Measurements from ENCODE around the gene VMA21.

The VMA21 gene

DNA sequence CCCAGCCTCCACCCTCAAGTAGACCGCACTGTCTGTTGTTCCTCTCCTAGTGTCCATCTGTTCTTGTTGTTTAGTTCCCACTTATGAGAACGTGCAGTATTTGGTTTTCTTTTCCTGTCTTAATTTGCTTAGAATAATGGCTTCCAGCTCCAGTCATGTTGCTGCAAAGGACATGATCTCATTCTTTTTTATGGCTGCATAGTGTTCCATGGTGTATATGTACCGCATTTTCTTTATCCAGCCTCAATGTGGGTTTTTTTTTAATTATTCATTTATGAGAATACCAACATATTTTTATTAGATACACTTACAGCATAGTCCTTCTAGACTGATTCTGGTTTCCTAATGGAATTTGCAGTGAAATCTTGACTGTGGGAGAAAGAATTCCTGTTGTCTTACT, 1.3 kb downstream of the VMA21 start:
- no peak for TF ChIP-seq JUND (IDR thresholded peaks at IDR 0.05; ENCODE audit: low read depth)
- in situ Hi-C loops (cut with HindIII; ENCODE audit: low pct_unique_long_range_greater_than_20kb, low sequenced_read_pairs) = no loop called here
- no peak for DNase-seq (ENCODE audit: low read depth in 1 of 2, low spot score in 1 of 2)

DNA sequence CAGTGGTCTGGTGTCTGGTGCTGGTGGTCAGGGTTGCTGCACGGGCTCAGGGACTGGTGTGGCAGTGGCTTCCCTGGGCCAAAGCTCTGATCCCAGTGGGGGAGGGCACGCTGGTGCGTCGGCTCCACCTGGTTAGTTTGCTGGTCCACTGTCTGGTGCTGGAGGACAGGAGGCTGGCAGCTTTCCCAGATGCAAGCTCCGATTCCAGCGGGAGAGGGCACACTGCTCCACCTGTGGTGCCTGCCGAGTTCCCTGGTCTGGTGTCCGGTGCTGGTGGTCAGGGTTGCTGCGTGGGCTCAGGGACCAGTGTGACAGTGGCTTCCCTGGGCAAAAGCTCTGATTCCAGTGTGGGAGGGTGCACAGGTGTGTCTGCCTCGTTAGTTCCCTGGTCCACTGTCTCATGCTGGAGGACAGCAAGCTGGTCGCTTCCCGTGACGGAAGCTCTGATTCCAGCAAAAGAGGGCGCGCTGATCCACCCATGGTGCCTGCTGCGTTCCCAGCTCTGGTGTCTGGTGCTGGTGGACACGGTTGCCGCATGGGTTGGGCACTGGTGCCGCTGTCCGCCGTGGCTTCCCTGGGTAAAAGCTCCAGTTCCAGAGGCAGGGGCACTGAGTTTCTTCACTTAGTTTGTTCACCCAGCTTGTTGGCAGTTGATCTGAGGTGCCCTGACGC, 5.8 kb downstream of the VMA21 start:
- peak in 1 of 2 experiments; percentile 53 for DNase-seq (ENCODE audit: low read depth in 1 of 2, low spot score in 1 of 2)
- TF ChIP-seq JUND (IDR thresholded peaks at IDR 0.05; ENCODE audit: low read depth) = no peak
- in situ Hi-C loops (cut with HindIII; ENCODE audit: low pct_unique_long_range_greater_than_20kb, low sequenced_read_pairs) = no loop called here

DNA sequence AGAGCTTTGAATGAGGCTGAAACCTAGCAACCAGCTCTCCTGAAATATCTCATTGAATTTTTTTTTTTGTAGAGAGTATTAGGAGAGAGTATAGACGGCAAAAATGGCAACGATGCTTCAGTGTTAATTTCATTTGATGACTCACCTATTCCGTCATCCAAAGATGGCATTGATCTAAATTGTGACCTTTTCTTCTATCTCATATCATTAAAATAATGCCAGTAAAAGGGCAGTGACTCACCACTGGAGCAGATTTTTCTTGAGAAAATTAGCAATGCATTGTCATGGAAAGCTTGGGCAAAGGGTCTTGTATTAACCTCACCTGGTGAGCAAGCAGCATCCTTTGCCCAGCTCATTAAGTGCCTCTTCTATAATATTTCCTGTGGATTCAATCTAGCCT, 19.6 kb downstream of the VMA21 start:
- in situ Hi-C loops (cut with HindIII; ENCODE audit: low pct_unique_long_range_greater_than_20kb, low sequenced_read_pairs) = no loop called here
- no peak for TF ChIP-seq JUND (IDR thresholded peaks at IDR 0.05; ENCODE audit: low read depth)

DNA sequence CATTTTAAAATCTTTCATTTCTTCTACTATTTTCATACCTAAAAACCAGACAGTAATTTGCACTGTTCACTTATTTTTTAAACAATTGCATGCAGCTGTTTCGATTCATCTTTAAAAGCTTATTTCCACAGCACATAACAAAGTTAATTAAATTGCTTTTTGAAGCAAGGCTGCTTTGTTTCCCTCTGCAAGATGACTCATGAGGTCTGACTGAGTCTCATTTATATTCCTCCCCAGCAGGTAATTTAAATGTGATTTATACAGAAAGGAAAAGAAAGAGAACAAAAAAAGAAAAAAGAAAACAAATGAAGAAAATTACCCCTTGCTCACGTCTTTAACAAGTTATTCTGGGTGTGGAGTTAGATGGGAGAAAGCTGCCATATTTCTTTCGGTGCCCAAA, 22.8 kb downstream of the VMA21 start:
- no peak for DNase-seq (ENCODE audit: low read depth in 1 of 2, low spot score in 1 of 2)
- no peak for TF ChIP-seq JUND (IDR thresholded peaks at IDR 0.05; ENCODE audit: low read depth)
- in situ Hi-C loops (cut with HindIII; ENCODE audit: low pct_unique_long_range_greater_than_20kb, low sequenced_read_pairs) = no loop called here

More for the DNA sequence above, 19.6 kb downstream of the VMA21 start:
- no peak for DNase-seq (ENCODE audit: low read depth in 1 of 2, low spot score in 1 of 2)

DNA sequence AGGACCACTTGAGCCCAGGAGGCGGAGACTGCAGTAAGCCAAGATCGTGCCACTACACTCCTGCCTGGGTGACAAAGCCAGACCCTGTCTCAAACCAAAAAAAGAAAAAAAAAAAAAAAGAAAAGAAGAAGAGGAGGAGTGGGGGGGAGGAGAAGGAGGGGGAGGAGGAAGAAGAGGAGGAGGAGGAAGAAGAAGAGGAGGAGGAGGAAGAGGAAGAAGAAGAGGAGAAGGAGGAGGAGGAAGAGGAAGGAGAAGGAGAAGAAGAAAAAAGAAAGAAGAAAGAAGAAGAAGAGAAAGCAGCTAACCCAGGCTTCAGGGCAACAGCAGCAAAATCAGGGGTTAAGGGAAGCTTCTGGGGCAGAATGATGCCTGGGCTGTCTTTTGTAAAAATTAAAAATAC, 27.5 kb downstream of the VMA21 start:
- no peak for DNase-seq (ENCODE audit: low read depth in 1 of 2, low spot score in 1 of 2)
- in situ Hi-C loops (cut with HindIII; ENCODE audit: low pct_unique_long_range_greater_than_20kb, low sequenced_read_pairs) = no loop called here
- TF ChIP-seq JUND (IDR thresholded peaks at IDR 0.05; ENCODE audit: low read depth) = no peak

DNA sequence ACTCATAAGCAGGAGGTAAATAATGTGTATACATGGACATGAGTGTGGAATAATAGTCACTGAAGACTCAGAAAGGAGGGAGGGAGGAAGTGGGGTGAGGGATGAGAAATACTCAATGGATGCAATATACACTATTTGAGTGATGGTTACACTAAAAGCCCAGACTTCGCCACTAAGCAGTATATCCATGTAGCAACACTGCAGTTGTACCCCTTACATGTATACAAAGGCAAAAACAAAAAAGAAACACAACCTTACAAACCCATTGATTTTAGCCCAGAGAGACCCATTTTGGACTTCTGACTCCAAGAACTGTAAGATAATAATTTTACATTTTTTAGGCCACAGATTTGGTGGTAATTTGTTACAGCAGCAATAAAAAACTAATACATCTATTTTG, 51.5 kb downstream of the VMA21 start:
- no peak for DNase-seq (ENCODE audit: low read depth in 1 of 2, low spot score in 1 of 2)
- TF ChIP-seq JUND (IDR thresholded peaks at IDR 0.05; ENCODE audit: low read depth) = no peak
- in situ Hi-C loops (cut with HindIII; ENCODE audit: low pct_unique_long_range_greater_than_20kb, low sequenced_read_pairs) = no loop called here

DNA sequence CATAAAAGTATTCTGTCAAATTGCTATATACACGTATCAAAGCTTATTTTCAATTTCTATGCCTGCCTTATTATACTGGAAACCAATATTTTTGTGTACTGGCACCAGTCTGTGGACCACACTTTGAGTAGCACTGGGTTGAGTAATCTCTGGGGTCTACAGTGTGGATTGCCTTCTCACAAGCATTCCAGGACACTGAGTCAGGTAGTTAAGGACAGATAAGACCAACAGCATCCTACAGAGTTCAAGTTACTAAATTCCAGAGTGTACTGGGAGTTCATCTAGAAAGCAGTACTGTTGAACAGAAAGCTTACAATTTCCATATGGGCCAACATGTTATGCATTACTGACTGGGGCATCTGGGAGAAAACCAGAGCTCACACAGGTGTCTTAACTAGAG, 61.8 kb downstream of the VMA21 start:
- DNase-seq (ENCODE audit: low read depth in 1 of 2, low spot score in 1 of 2) = no peak
- in situ Hi-C loops (cut with HindIII; ENCODE audit: low pct_unique_long_range_greater_than_20kb, low sequenced_read_pairs) = no loop called here
- TF ChIP-seq JUND (IDR thresholded peaks at IDR 0.05; ENCODE audit: low read depth) = no peak
